GM21825 (cell line): ENCODE results near the gene SPEG.

Experiments
- ATAC-seq: cut with Tn5 transposase; IDR thresholded peaks from one replicate; pipeline ENCODE4 v1.9.1; 2021; ENCODE audit warnings: mild to moderate bottlenecking, moderate library complexity; ENCODE audit not compliant: unreplicated experiment

The SPEG gene

DNA sequence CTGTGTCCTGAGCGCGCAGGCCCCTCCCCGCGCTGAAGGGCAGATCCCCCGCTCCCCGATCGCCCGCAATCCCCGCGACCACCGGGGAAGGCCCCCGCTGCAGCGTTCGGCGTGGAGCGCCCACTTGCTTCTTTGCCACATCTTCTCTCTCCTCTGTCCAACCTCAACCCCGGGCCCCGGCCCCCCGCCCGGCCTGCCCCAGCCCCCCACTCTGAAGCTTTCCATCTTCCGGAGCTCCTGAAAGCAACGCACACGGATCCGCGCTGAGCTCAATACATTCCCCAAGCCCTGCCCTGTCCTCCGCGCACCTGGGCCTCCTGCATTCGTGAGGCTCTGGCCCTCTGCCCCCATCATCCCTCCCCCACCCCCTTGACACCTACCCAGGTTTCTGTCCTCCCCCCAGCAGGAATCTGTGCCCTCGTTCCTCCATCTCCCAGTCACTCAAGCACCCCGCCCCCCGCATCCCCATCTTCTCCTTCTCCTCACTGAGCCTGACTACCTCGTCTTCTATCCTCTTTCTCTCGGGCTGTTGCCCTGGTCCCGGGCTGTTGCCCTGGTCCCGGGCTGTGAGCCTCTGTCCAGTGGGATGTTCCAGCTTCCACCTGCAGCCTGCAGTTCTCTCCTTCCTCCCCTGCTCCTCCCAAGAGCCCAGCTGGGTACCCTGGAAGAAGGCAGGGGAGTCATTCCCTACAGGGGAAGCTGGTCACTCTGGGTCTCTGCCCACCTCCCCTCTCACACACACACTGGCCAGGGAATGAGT, 7.8 kb downstream of the SPEG start:
- no peak for ATAC-seq

DNA sequence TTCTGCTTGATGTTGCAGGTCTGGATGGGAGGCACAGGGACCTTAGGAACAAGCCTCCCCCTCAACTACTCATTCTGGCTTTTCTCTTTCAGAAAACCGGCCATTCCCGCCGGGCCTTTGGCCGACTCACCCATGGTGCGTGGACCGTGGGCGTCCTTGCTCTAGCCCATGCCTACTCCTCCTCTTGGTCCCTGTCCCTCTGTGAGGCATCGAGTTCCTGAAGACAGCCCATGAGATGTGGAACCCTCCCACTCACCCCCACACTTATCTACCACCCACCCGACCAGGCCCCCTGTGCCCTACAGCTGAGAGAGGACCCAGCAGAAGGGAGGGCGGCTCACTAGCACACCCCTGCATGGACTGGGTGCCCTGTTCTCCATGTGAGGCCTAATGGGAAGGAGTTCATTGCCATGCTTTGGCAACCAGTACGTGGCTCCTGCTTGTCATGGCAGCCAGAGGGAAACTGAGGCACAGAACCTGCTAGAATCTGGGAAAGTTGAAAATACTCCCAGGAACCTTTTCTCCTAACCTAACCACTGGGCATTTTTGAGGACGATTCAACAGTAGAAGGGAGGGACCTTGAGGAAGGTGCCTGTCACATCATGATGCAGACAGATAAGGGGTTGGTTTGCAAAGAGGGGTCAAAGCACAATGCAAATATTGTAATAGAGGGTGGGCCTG, 8.5 kb downstream of the SPEG start:
- ATAC-seq: no peak

DNA sequence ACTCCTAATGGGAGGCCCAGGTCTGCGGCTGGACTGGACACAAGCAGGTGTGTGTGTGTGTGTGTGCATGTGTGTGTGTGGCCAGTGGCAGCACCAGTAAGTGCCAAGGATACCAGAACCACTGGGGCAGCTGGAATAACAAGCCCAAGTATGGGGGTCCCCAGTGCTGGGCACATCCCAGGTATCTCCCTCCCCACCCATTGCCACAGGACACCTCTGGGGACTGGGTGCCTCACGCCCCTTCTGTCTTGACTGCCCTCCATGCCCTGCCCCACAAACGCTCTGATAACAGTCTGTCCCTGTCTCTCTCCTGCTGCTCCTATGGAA, 9.0 kb downstream of the SPEG start:
- ATAC-seq: no peak

DNA sequence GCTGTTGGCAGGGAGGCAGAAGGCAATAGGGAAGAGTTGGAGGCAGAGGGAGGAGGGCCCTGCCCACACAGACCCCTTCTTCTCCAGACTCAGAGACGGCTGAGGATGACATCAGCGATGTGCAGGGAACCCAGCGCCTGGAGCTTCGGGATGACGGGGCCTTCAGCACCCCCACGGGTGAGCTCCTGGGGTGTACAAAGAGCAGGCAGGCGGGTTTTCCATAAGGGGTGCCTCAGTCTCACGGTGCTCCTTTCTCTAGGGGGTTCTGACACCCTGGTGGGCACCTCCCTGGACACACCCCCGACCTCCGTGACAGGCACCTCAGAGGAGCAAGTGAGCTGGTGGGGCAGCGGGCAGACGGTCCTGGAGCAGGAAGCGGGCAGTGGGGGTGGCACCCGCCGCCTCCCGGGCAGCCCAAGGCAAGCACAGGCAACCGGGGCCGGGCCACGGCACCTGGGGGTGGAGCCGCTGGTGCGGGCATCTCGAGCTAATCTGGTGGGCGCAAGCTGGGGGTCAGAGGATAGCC, 10.0 kb downstream of the SPEG start:
- ATAC-seq: no peak

DNA sequence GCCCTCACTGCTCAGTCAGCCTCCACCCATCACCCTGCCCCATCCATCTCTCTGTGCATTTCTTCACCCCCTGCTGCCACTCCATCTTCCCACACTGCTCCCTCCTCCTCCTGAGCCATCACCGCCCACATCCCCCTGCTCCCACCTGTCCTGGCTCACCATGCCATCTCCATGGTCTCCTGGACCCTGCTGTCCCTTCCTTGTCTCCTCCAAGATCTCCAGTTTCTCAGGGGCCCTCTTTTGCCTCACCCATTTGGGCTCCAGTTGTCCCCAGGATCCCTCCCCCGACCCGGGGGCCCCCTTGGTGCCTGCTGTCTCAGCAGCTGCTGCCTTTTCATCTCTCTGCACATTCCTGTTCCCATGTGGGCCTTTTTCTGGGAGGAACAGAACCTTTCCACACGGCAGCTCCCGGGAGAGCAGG, 10.6 kb downstream of the SPEG start:
- ATAC-seq: no peak

DNA sequence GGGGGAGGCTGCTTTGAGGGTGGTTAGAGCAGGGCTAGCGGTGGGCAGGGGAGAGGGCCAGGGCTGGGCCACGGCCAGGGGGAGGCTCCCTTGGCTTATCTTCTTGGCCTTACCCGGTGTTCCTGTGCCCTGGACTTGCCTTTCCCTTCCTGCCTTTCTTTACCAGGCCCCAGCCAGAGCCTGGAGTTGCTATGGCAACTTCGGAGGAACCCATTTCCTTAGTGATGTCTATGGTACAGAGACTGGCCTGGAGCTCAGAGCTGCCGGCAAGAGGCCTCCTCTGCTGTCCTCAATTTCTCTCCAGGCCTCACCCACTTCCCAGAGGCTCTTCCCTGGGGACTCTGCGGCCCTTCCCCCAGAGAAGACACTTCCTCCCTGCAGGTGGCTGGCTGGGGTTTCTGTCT, 11.5 kb downstream of the SPEG start:
- ATAC-seq: no peak

DNA sequence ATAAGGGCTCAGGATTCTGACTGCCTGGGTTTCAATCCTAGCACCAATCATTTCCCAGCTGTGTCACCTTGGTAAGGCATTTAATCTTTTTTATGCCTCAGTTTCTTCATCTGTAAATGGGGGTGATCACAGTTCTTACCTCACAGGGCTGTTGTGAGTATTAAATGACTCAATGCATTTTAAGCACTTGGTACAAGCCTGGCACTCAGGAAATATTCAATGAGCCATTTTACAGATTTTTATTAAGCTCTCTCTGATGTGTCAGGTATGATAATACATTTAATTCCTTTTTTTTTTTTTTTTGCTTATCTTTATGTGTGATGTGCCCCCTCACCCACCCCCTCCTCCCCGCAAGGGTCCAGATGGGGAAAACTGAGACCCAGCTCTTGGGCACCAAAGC, 12.0 kb downstream of the SPEG start:
- no peak for ATAC-seq

DNA sequence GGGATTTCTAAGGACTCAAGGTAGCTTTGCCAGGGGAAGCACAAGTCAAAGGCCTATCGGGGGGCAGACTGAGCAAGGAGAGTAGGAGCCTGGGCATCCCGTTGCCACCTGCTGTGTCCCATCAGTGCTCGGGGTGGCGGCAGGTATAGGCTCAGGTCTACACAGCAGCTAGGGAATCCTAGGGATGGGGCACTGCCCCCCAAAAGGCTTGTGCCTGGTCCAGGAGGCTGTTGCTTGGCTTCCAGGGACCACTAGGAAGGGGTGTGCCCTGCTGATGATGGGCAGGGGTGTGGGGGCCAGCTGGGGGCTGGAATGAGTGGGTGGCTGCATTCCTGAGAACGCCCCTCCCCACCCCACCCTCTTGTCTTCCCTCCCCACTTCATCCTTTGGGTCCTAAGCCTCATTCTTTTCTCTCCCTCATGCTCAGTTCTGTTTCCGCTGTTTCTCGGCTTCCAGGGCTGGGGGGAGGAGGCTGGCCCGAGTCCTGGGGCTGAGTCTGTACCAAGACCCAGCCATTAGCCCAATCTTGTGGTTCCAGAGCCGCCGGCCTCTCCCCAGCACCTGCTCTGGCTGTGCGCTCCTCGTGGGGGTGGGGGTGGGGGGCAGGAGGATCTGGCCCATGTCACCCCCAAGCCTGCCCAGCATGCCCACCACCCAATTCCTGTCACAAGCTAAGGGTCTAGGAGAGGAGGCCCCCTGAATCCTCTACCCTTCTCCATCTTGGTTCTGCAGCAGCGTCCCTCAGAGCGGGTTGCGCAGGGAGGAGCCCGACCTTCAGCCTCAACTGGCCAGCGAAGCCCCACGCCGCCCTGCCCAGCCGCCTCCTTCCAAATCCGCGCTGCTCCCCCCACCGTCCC, 12.8 kb downstream of the SPEG start:
- ATAC-seq: no peak

DNA sequence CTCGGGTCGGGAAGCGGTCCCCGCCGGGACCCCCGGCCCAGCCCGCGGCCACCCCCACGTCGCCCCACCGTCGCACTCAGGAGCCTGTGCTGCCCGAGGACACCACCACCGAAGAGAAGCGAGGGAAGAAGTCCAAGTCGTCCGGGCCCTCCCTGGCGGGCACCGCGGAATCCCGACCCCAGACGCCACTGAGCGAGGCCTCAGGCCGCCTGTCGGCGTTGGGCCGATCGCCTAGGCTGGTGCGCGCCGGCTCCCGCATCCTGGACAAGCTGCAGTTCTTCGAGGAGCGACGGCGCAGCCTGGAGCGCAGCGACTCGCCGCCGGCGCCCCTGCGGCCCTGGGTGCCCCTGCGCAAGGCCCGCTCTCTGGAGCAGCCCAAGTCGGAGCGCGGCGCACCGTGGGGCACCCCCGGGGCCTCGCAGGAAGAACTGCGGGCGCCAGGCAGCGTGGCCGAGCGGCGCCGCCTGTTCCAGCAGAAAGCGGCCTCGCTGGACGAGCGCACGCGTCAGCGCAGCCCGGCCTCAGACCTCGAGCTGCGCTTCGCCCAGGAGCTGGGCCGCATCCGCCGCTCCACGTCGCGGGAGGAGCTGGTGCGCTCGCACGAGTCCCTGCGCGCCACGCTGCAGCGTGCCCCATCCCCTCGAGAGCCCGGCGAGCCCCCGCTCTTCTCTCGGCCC, 13.6 kb downstream of the SPEG start:
- no peak for ATAC-seq

DNA sequence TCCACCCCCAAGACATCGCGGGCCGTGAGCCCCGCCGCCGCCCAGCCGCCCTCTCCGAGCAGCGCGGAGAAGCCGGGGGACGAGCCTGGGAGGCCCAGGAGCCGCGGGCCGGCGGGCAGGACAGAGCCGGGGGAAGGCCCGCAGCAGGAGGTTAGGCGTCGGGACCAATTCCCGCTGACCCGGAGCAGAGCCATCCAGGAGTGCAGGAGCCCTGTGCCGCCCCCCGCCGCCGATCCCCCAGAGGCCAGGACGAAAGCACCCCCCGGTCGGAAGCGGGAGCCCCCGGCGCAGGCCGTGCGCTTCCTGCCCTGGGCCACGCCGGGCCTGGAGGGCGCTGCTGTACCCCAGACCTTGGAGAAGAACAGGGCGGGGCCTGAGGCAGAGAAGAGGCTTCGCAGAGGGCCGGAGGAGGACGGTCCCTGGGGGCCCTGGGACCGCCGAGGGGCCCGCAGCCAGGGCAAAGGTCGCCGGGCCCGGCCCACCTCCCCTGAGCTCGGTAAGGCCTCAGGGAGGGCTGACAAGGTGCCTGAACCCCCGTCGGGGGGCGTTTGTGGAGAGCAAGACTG, 14.2 kb downstream of the SPEG start:
- ATAC-seq: no peak

DNA sequence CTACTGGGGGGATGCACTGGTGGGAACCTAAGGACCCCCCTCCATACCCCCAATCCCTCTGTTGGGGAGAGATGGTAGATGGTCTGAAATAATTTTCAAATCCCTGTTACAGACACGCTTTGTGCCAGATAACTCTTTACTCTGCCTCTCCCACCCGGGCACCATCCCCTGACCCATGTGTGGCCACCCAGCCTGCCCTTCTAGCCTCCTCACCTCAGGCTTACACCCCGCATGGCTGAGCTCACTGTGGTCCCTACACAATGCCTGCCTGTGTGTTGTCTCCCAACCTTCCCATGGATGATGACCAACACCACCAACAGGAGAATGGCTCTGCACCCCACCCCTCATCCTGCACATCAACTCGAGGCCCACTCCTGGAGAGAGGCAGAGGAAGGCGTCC, 15.0 kb downstream of the SPEG start:
- no peak for ATAC-seq

DNA sequence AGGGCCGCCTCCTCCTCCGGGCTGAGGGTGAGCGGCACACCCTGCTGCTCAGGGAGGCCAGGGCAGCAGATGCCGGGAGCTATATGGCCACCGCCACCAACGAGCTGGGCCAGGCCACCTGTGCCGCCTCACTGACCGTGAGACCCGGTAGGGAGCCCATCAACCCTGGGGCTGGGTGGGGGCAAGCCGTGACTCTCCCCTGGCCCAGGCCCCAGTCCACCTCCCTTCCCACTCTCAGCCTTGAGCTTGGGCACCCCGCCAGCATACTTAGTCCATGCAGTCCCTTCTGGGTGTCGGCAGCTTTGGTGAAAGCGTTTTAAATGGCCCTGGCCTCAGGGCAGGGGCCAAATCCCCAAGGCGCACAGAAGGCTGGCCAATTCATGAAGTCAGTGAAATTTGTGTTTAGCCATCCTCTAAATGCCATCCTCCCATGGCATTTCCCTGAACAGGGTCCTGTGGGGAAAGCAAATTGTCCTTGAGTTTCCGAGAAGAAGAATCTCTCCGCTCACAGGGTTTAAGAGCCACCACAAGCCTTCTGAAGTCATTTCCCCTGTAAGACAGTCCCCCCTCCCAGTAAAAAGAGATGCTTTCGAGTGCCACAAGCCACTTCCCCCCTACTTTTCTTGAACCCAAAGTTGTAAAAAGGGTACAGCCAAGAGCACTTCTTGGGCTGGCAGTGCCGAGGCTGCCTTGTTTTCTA, 17.2 kb downstream of the SPEG start:
- no peak for ATAC-seq

DNA sequence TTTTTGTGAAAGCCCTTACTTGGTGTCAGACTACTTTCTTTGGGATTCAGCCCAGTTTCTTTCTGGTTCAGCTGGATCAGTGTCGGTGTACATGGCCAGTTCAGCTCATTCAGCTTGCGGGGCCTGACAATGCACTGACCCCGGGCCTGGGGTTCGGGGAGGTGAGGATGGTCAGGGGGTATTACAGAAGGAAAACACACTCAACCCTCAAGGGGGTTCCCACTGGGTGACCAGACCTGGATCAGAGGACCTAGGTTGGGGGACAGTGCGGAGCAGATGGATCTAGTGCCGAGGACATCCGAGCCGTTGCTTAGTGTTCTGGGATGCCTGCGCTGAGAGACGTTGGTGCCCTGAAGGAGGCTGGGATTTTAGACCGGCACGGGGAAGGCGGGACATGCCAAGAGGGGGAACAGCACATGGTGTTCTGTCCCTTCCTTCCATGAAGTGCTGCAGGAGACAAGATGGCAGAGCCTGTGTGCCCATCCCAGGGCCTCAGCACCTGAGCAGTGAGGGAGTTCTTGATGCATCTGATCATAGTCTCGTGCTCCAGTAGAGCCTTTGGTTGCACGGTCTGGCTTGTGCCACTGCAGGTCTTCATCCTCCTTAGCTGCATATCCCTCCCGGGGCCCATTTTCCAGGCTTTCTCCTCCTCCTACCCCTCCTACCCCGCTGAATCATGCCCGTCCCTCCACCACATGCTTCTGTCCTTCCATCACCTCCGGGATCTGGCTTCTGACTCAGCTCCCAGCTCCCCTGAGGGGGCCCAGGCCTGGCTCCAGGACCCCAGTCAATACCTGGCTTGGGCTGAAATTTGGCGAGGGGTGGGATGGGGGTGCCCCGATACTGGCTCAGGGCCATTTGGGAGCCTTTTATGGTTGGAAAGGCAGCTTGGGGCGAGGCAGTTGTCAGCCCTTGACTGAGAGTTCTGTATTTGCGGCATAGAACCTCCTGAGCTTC, 18.0 kb downstream of the SPEG start:
- no peak for ATAC-seq

DNA sequence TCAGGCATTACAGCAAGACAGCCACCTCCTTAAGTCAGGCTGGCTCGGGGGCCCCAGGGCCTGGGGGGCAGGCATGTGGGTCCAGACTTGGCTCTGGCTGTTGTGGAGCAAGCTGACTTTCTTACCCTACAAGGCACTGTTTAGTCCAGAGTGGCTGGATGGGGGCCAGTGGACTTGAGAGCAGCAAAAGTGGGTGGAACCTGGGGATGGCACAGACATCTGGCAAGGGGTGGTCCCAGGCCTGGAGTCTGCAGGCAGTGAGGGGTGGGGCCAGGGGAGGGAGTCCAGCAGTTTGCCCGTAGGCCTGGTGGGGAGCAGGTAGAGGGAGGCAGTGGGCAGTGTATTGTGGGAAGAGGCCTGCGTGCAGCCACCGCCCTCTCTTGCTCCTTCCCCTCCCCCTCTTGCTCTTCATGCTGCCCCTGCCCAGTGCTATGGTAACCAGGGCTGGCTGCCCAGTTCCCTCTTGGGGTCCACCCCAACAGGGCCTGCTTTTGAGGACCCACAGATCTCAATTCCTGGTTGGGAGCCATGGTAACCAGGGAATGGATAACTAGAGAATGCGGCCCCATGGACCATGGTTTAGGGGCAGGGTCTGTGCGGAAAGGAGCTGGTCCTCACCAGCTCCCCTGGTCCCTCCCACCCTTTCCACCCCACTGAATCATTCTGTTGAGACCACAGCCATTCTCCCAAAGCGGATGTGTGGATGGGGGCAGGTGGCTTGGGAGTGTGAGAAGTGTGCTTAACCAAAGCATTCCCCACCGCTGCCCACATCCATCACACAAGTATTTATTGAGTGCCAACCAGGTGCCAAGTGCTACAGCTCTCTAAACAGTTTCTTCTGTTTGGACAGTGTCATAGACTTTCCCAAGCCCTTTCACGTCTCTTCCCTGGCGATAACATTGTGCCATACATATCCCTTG, 19.3 kb downstream of the SPEG start:
- ATAC-seq: no peak

DNA sequence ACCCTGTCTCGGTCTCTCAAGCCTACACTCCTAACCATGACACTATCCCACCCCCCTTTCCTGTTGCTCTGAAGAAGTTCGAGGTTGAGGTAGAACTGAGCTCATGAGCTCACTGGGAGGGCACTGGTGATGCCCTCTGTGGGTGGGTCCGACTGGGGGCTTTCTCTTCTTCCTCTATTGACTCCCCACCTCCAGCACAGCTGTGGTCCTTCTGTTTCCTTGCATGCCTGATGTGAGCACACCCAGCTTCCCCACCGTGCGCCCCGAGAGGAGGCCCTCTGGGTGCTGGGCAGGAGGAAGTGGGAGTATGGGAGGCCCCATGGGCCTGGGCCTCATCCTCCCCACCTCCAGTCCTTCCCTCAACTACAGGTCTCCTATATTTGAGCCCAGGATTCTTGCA, 20.9 kb downstream of the SPEG start:
- ATAC-seq: no peak

DNA sequence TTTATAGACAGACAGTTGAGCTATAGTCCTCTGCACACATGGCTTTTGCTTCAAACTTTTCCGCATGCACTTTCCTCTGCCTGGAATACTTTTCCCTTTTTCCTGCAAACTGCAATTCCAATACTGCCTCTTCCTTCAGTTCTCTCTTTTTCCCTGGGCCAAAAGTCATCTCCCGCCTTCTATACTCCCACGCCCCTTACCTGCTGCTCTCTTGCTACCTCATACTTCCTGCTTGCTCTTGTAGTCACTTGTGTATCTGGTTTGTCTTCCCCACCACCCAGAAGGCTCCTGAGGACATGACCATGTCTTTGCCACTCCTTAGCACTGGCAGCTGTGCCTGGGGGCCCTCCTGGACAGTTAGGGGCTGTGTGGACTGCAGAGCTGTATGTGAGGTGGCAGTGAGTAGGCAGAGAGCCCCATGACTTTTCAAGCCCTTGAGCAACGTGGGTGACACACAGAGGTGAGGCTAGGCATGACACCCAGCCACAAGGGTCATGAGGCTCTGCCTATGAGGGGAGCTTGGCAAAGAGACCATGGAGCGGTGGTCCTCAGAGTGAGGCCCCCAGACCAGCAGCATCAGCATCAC, 23.2 kb downstream of the SPEG start:
- ATAC-seq: no peak

DNA sequence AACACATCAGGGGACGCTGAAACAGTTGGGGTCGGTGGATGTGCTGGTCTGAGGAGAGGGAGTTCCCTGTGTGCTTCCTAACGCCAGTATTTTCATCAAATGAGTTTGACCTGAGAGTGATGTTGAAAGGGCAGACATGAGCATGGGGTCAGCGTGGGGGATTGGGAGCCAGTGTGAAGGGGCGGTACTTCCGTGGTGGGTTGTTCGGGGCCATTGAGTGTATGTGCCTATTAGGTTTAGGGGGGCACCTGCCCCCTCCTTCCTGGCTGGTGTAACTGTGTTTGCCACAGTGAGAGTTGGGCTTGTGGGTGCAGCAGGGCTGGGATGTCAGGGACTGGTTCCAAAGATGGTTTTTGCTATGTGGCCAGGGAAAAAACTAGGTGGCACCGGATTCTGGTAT, 24.4 kb downstream of the SPEG start:
- ATAC-seq: no peak
